Stimulated activated CD4-positive, alpha-beta T cell treated with anti-CD3 and anti-CD28 coated beads, Interleukin-2, amount 100 ng/mL, for 24 hours (primary cell): ENCODE results near the gene FAR1.

Source experiments
- DNase-seq, 2 donors: peaks; one replicate each; pipeline ENCODE4 v3.0.0-alpha.2; 2020

Gene FAR1

DNA sequence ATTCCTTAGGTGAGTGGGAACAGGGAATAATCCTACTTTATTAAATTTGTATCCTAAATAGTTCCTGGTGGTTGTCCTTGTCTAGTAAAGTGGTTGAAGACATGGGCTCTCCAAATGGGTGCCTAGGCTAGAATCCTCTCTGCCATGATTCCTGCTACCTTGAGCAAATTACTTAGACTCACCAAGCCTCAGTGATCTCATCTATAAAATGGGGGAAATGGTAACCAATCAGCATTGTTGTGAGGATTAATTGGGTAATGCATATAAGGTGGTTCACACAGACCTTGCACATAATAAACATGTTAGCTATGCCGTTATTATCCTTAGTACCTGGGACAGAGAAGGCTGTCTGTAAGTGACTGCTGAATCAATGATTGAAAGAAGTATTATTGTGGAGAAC lies 109.9 kb downstream of the FAR1 start:
- DNase-seq, result no peak

GRCh38 chr11:13781153-13781552 lies 112.7 kb downstream of the FAR1 start:
- no peak for DNase-seq
